HG02884 (cell line): Measurements from ENCODE around the gene SLC35F3.
"Not testable (repeated sequence)": the region's sequence is repeated elsewhere in the genome, so short reads cannot be mapped to it uniquely, and the experiment has no call there.

ENCODE experiments used
- ATAC-seq: cut with Tn5 transposase; IDR thresholded peaks from one replicate; pipeline ENCODE4 v1.9.1; 2021; ENCODE audit warnings: mild to moderate bottlenecking, moderate library complexity; ENCODE audit not compliant: unreplicated experiment

Gene SLC35F3

GRCh38 chr1:234136073-234136472 is 231.6 kb downstream of the SLC35F3 start:
- ATAC-seq = no peak

GRCh38 chr1:234139966-234140365 is 235.5 kb downstream of the SLC35F3 start:
- ATAC-seq = no peak

DNA sequence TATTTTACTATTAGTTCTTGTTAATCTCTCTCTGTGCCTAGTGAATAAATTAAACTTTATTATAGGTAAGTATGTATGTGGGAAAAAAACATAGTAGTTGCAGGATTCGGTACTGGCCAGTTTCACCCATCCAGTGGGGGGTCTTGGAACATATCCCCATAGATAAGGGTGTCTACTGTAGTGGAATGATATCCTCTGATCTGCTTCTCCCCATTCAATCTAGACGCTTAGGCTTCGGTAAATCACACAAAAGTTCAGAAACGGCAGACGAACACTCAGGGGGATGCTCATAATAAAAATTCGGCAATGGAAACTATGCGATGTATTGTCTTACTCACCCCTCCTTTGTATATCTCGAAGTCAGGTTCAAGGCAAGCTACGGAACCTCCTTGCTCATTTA is 235.9 kb downstream of the SLC35F3 start:
- ATAC-seq = no peak

DNA sequence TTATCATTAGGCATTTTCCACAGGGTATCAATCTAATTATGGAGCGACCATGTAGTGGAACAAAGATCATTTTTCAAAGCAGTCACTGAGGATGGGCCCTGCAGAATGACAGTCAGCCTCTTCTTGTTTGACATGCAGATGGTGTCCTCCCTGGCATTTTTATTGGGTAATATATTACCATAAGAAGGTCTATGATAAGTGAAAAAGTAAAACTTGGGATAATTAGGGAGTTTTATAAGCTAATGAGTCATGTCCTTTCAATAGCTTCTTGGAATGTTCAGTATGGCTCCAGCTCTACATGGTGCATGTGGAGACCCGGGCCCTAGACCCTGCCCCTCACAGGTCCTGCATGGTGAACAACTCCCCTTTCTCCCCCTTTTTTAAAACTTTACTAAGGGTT is 236.5 kb downstream of the SLC35F3 start:
- no peak for ATAC-seq

DNA sequence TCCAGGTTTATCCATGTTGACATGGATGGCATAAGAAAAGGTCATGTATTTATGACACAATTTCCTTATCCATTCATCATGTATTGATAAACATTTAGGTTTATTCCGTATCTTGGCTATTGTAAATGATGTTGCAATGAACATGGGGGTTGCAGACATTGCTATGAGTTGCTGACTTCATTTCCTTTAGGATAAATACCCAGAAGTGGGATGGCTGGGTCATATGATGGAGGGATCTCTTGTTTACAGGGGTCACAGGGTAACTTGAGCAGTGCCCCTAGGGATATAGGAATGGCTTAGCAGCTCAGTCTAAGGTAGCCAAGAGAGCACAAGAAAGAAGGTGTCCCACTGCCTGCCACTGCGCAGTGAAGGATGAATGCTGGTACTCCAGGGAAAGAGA is 239.2 kb downstream of the SLC35F3 start:
- ATAC-seq = no peak

DNA sequence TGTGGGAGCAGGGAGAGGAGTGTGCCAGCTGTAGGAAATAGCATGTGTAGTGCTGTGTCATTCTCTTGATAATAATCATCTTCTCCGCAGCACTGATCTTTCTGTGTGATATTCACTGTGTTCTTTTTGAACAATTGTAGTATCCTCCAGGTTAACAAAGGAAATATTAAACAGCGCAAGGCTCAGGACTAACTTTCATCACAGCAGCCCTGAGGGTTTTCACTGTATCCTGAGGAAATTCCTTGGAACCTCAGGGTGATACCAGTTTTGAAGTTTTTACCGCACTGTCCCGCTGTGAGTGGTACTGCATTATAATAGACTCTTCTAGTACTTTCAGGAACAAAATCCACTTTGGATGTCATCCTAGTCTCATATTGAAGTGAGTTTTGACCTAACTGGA is 240.4 kb downstream of the SLC35F3 start:
- ATAC-seq = no peak

DNA sequence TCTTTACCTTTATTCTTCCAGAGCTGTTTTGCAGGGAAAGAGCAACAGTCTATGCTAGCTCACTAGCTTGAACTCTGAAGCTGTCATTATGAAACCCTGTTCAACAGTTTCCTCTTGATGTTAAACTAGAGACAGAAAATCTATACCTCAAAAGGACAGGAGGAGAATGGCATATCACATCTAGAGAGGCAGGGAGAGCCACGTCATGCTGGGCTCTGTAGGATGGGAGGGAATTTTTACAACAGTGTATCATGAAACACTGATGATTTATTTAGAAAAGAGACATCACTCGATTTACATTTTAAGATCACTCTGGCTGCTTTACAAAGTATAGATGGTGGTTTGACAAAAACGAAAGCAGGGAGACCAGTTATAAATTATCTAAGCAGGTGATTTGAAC is 243.9 kb downstream of the SLC35F3 start:
- no peak for ATAC-seq

DNA sequence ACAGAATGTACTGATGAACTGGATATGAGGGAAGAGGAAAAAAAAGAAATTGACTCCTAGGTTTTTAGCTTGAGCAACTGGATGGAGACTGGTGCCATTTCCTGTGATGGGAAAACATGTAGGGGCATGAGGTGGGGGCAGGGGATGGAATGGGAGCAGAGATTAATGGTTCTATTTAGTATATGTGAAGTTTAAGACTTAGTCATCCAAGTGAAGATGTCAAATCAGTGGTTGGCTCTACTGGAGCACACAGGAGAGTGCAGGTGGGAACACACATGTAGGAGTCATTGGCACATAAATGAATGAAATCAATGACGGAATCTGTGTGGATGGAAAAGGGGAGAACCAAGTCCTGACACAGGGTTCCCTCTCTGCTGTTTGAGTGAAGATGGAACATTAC is 244.3 kb downstream of the SLC35F3 start:
- ATAC-seq = no peak

- ATAC-seq = no peak
Measured at GRCh38 chr1:234149217-234149616, 244.7 kb downstream of the SLC35F3 start.

DNA sequence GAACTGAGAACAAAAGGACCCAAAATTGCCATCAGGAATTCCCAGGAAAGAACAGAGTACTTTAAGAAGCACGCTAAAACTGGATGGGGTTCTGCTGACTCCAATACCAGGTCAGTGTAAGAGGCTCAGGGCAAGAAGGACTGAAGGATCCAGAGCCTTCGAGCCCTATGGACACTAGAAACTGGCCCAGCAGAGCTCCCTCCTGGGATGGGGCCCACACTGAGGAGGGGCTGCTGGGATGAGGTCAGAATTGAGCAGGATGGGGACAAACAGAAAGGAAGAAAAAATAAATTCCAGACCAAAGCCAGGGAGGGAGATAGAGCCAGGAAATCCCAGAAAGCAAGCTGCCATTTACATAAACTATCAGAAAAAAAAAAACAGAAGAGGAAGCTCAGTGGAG is 246.4 kb downstream of the SLC35F3 start:
- ATAC-seq = no peak

DNA sequence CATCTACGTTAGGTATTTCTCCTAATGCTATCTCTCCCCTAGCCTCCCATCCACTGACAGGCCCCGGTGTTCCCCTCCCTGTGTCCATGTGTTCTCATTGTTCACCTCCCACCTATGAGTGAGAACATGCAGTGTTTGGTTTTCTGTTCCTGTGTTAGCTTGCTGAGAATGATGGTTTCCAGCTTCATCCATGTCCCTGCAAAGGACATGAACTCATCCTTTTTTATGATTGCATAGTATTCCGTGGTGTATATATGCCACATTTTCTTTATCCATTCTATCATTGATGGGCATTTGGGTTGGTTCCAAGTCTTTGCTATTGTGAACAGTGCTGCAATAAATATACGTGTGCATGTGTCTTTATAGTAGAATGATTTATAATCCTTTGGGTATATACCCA is 247.9 kb downstream of the SLC35F3 start:
- ATAC-seq = not testable (repeated sequence)

- ATAC-seq = no peak
Measured at GRCh38 chr1:234154320-234155251, 250.1 kb downstream of the SLC35F3 start.

DNA sequence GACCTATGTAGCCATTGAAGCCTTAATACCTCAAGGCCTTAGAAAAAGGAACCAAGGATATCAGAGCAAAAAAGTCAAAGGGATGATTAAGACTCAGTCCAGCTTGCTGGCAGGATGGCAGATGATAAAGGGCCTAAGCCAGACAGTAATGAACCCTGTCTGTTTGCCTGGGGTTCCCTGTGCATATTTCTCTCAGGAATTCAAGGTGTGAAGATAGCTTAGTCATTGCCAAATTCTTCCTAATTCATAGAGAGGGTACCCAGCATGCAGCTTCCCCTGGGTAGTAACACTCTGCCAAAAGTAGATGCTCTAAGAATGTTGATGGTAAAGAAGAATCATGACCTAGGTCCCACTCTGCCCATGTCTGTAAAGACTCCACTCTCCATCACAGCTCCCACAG is 258.2 kb downstream of the SLC35F3 start:
- no peak for ATAC-seq

DNA sequence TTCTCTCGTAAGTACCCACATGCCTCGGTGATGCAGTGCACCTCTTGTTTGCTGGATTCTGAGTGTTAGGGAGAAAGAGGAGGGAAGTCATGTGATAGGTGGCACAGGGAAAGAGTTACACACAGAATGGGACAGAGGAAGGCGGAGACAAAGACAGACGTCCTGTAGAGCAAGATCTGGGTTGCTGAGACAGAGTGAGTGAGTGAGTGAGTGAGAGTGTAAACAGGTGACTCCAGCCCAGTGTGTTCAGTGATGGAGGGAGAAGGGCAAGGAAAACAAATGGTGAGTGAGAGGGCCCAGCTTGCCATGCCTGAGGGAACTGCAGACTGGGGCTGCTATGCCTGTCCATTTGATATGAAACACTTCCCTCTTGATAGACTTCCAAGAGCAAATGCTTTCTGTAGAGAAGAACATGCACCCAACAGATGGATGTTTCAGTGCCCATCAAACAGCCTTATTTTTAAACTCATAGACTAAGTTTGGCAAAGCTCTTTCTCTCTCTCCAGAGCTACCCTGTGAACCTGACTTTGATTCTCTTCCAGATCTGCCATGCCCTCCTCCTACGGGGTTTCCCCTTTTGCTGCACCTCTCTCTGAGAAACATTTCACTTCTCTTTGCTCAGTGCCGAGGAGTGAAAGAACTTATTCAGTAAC is 258.9 kb downstream of the SLC35F3 start:
- ATAC-seq = no peak

GRCh38 chr1:234164098-234164709 is 259.7 kb downstream of the SLC35F3 start:
- ATAC-seq = no peak

DNA sequence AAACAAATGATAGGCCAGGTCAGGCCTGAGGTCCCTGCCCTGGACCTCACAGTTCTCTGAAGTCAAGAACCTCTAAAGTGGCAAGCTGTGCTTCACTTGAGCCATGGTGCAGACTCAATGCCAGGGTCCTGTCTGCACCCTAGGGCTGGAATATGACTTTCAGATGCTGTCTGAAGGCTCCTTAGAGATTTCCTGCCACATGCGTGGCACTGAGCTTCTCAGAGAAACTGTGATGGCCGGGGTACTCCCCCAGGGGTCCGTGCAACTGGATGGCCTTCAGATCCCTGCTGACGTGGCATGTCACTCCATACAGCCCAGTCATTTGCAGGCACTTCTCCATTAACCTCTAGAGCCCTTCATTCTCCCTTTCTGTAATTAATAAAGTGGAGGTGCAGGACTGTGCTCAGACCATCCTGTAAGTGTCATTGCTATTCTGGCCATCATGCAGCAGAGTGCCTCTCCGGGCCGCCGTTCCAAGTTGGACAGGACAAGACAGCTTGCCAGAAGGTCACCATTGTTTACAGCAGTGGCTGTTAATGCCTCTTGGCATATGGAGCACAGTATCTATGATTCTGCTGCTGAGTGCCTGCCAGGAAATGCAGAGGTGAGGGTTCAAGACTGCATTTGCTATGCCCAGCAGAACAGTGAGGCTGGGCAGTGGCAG is 263.7 kb downstream of the SLC35F3 start:
- ATAC-seq = no peak

DNA sequence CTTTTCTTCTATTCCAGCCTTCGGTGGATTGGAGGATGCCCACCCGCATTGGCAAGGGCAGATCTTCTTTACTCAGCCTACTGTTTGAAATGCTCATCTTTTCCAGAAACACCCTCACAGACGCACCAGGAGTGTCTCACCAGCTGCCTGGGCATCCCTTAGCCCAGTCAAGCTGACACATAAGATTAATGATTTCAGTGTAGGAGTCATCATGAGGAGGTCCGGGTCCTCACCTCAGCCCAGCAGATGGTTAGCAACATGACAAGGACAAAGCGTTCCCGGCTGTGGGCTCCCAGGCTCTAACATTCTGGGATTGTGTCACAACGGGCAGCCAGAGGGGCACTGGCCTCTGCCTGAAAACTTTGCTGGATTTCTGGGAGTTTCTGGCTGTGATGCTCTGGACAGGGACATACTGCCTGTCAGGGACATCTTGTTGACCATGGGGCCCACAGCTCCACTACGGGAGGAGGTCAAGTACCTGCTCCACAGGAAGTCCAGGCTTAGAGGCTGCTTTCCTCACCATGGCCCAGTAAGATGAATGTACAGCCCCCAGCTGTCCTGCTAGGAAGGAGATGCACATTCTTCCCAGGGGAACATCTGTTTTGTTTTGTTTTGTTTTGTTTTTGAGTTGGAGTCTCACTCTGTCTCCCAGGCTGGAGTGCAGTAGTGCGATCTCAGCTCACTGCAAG is 264.8 kb downstream of the SLC35F3 start:
- ATAC-seq = no peak

- ATAC-seq = no peak
Measured at GRCh38 chr1:234170067-234170466, 265.6 kb downstream of the SLC35F3 start.

DNA sequence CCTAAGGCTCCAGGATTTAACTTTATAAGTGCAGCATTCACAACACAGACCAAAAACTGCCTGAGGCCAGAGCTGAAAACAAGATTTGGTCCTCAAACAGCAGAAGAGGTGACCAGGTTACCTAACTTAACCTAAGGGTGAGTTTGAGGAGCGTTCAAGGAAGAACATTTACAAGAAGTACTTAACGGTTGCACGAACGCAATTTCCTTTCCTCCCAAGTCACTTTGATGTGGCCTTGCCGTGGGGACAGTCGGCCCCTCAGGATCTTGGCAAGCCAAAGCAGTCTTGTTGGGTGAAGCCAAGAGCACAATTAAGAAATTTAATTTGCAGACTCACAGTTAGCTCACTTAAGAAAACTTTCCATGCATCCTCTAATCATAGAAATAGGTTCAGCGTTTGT is 266.1 kb downstream of the SLC35F3 start:
- no peak for ATAC-seq

DNA sequence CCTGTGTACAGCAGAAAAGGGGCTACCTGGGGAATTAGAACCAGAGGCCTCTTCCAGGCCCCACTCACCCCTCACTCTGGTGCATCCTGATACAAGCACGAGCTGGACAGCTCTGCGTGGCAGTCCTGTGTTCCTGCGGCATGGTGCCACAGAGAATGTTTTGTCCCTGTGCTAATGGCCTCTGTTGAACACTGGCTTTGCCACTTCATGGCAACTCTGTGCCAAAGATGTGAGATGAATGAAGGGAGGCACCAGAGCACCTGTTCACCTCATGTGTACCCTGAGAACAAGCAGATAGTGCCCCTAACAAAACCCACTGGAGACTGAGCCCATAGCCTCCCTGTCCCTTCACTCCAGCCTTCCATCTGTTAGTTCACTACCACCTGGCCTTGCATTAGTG is 269.5 kb downstream of the SLC35F3 start:
- ATAC-seq = no peak

GRCh38 chr1:234175363-234175762 is 270.9 kb downstream of the SLC35F3 start:
- no peak for ATAC-seq
